Chondrocyte (in vitro differentiated cells): ENCODE results near the gene SEL1L. TPM values are rescaled to one million over a fixed set of nuclear protein-coding genes. Genes with fewer than 3 reads are reported as not detected.

Experiments used
- DNase-seq: peaks from one replicate; pipeline ENCODE4 v3.0.0; 2021; ENCODE audit warnings: mixed read lengths, low spot score
- H3K27ac Mint-ChIP-seq: one replicate; pipeline ENCODE4 v1.8.0; 2021; ENCODE audit warnings: mild to moderate bottlenecking, moderate library complexity, mixed read lengths; ENCODE audit not compliant: unreplicated experiment
- H3K27me3 Mint-ChIP-seq: 2 replicates; pipeline ENCODE4 v1.8.0; 2021; ENCODE audit warnings: low read depth, mixed read lengths
- H3K36me3 Mint-ChIP-seq: 2 replicates; pipeline ENCODE4 v1.8.0; 2021; ENCODE audit warnings: low read depth, mixed read lengths
- H3K4me1 Mint-ChIP-seq: 2 replicates; pipeline ENCODE4 v1.8.0; 2021; ENCODE audit warnings: low read depth, mild to moderate bottlenecking, mixed read lengths
- H3K4me3 Mint-ChIP-seq: one replicate; pipeline ENCODE4 v1.8.0; 2021; ENCODE audit warnings: mild to moderate bottlenecking, moderate library complexity, mixed read lengths; ENCODE audit not compliant: unreplicated experiment
- H3K9me3 Mint-ChIP-seq: 2 replicates; pipeline ENCODE4 v1.8.0; 2021; ENCODE audit warnings: low read depth, mixed read lengths
- CTCF ChIP-seq: fragments of 200-600 bp; sonication (generic); IDR thresholded peaks from 2 replicates; pipeline ENCODE4 v1.5.0; 2021; ENCODE audit warnings: antibody characterized with exemption, mild to moderate bottlenecking, moderate library complexity
- long read RNA-seq: library from polyadenylated mRNA; stranded (forward); transcript quantifications from one replicate; pipeline ENCODE4 v2.0.0, GENCODE V29; 2021
- total RNA-seq: library from RNA; stranded (reverse); gene quantifications from 3 replicates; pipeline ENCODE4 v1.2.1, GENCODE V29; 2021

SEL1L gene
- 169 to 201 TPM (median 194 TPM) in 3 replicates for total RNA-seq
- long read RNA-seq, full-length matches to known transcripts, result 285 of 350 reads
- long read RNA-seq, partial matches to known transcripts, result 36 of 350 reads
- long read RNA-seq, other reads (novel, unspliced or antisense), result 29 of 350 reads

- Mint-ChIP-seq H3K9me3 (peaks cover 8% of the 10 kb centered on the region), H3K27ac (peak within 1 kb of the TSS; percentile 97), H3K4me3 (peak within 1 kb of the TSS; percentile 95), H3K4me1 (peaks cover 46% of the 10 kb centered on the region), H3K27me3 (no peaks in the 10 kb centered on the region), H3K36me3 (no peaks in the 10 kb centered on the region)
- peak; percentile 99 for DNase-seq
- TF ChIP-seq CTCF, result no peak
Measured at GRCh38 chr14:81533536-81534343, at the start of gene SEL1L. TSS of gene SEL1L (minus strand) at chr14:81533853. CDS start at chr14:81533744, 109 bp downstream.

DNA sequence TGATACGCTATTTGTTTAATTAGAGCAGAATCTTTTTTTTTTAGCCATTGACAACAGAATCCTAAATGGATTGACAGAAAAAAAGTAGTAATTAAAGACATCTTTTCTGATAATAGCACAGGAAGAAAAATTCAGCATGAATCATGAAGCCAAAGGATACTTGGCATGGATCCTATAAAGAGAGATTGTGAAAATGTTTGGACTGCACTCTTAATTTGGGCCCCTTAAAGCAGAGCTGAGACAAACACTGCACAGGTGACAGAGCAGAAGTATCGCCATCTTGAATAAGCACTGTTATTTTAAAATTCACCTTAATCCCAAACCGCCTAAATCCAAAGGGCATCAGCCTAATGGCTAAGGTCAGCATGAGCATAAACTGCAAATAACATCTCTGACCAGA is 48.8 kb upstream of the SEL1L start:
- no peak for DNase-seq
- Mint-ChIP-seq H3K36me3 (no peaks in the 10 kb centered on the region), H3K27ac (no peak overlapping the region), H3K9me3 (peaks cover 5% of the 10 kb centered on the region), H3K4me1 (no peaks in the 10 kb centered on the region), H3K4me3 (no peak overlapping the region), H3K27me3 (peaks cover 2% of the 10 kb centered on the region)
- TF ChIP-seq CTCF, result no peak

- no peaks in the 10 kb centered on the region for H3K4me1 Mint-ChIP-seq
- no peak overlapping the region for H3K4me3 Mint-ChIP-seq
- no peak for DNase-seq
- peaks cover 7% of the 10 kb centered on the region for H3K27me3 Mint-ChIP-seq
- H3K9me3 Mint-ChIP-seq, result peaks cover 5% of the 10 kb centered on the region
- no peak for TF ChIP-seq CTCF
- no peak overlapping the region for H3K27ac Mint-ChIP-seq
- no peaks in the 10 kb centered on the region for H3K36me3 Mint-ChIP-seq
Measured at GRCh38 chr14:81579115-81579514, 45.5 kb upstream of the SEL1L start.

DNA sequence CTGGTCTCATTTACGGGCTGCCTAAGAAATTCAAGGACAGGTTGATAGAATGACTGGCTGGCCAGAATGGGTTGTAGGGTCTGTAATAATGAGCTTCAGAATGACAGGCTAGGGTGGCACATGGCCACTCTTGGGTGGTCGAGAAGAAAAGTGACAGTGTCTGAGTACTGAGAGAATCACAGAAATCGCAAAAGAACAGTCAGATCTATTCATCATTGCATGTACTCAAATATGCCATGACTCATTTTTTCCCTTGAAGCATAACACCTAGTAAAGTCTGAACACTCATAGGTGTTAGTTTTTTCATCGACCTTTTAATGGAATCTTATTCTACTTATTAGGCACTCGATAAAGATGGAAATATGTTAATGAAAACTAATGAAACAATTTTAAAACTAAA is 37.8 kb upstream of the SEL1L start:
- peaks cover 25% of the 10 kb centered on the region for H3K27me3 Mint-ChIP-seq
- no peak for TF ChIP-seq CTCF
- H3K4me1 Mint-ChIP-seq, result peaks cover 4% of the 10 kb centered on the region
- no peaks in the 10 kb centered on the region for H3K9me3 Mint-ChIP-seq
- no peaks in the 10 kb centered on the region for H3K36me3 Mint-ChIP-seq
- no peak overlapping the region for H3K4me3 Mint-ChIP-seq
- DNase-seq, result no peak
- no peak overlapping the region for H3K27ac Mint-ChIP-seq

GRCh38 chr14:81567302-81567701 is 33.6 kb upstream of the SEL1L start:
- no peak for TF ChIP-seq CTCF
- H3K4me1 Mint-ChIP-seq, result no peaks in the 10 kb centered on the region

More at GRCh38 chr14:81567302-81567701, 33.6 kb upstream of the SEL1L start:
- no peak for DNase-seq
- no peak overlapping the region for H3K27ac Mint-ChIP-seq
- no peaks in the 10 kb centered on the region for H3K9me3 Mint-ChIP-seq
- peaks cover 14% of the 10 kb centered on the region for H3K27me3 Mint-ChIP-seq
- H3K36me3 Mint-ChIP-seq, result no peaks in the 10 kb centered on the region
- H3K4me3 Mint-ChIP-seq, result no peak overlapping the region
